Adrenal gland (tissue), 5 donors: ENCODE measurements around the gene CRCP.

Source experiments
- CTCF ChIP-seq, 6 experiments: fragments of 450-650 bp in 4 of 6; fragments of 200-600 bp in 2 of 6; sonication (generic) in 1 of 6; IDR thresholded peaks; 1 replicate in 5 of 6; 2 replicates in 1 of 6; pipeline versions ENCODE4 v1.5.1 to v1.8.0; 2016 to 2021; ENCODE audit warnings: antibody characterized with exemption in 6 of 6, mild to moderate bottlenecking in 2 of 6, moderate library complexity in 1 of 6
- POLR2A ChIP-seq, 2 donors: fragments of 450-650 bp; IDR thresholded peaks; one replicate each; pipeline ENCODE4 v1.6.1; 2017; ENCODE audit warnings: antibody characterized with exemption in 2 of 2, mild to moderate bottlenecking in 2 of 2, moderate library complexity in 1 of 2
- donor health status: DM: no; HTN: no; CAD: no.

- no peak for TF ChIP-seq CTCF (IDR thresholded peaks at IDR 0.05)
- TF ChIP-seq POLR2A (IDR thresholded peaks at IDR 0.05): no peak
These were observed 36.6 kb upstream of the CRCP start for GRCh38 chr7:66078067-66078466.
